GM19372 (cell line): ENCODE measurements around the gene FCN1.

Experiments used
- ATAC-seq: cut with Tn5 transposase; IDR thresholded peaks from one replicate; pipeline ENCODE4 v1.9.1; 2021; ENCODE audit warnings: mild to moderate bottlenecking, low read depth, moderate library complexity; ENCODE audit not compliant: unreplicated experiment

The FCN1 gene

GRCh38 chr9:134895097-134895496 lies 22.6 kb downstream of the FCN1 start:
- ATAC-seq, result no peak

- ATAC-seq, result no peak
Measured at GRCh38 chr9:134894136-134894860, 23.4 kb downstream of the FCN1 start.

- no peak for ATAC-seq
Measured at GRCh38 chr9:134892820-134893420, 24.8 kb downstream of the FCN1 start.

DNA sequence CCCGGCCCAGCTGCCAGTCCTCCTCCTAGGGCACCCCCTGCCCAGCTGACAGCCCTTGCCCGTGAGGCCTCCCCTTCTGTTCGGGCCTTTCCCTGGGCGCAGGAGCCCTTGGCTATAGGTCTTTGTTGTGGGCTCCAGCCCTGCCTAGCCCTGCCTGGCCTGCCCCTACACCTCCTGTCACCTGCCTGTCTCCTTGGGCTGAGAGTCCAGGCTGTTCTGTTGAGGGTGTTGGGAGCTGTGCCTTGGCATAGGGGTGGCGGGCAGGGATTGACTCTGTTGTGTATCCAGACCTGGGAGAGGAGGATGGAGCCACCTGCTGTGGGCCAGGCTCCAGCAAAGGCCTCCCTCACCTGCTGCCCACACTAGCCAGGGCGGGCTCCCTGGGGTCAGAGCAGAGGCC lies 25.5 kb downstream of the FCN1 start:
- ATAC-seq, result no peak

GRCh38 chr9:134891713-134892112 lies 26.0 kb downstream of the FCN1 start:
- no peak for ATAC-seq

DNA sequence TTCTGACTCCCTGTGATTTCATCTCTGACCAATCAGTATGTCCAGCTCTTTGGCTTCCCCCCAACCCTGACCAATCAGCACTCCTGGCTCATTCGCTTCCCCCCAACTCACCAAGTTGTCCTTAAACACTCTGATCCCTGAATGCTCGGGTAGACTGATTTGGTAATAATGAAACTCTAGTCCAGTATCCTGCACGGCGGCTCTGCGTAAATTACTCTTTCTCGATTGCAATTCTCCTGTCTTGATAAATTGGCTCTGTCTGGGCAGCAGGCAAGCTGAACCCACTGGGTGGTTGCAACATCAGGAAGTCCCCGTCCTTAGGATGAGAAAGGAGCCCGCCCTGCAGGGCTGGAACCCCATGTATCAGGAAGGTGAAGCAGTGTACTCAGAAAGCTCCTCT lies 26.7 kb downstream of the FCN1 start:
- no peak for ATAC-seq

GRCh38 chr9:134890155-134890495 lies 27.6 kb downstream of the FCN1 start:
- ATAC-seq, result no peak

GRCh38 chr9:134889386-134890154 lies 28.1 kb downstream of the FCN1 start:
- no peak for ATAC-seq

- no peak for ATAC-seq
Measured at GRCh38 chr9:134888603-134889190, 29.0 kb downstream of the FCN1 start.

GRCh38 chr9:134887686-134888602 lies 29.8 kb downstream of the FCN1 start:
- ATAC-seq, result no peak

DNA sequence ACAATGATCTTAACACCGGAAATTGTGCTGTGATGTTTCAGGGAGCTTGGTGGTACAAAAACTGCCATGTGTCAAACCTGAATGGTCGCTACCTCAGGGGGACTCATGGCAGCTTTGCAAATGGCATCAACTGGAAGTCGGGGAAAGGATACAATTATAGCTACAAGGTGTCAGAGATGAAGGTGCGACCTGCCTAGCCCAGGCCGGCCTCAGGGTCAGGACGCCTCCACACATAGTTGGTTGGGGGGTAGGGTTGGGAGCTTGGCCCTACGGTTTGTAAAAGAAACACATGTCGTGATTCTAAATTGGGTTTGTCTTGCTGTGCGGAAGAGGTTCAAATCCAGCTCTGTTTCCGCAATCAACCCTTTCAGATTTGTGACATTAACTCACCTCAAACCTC lies 30.5 kb downstream of the FCN1 start:
- ATAC-seq, result no peak

- ATAC-seq, result no peak
Measured at GRCh38 chr9:134886413-134886913, 31.2 kb downstream of the FCN1 start.

DNA sequence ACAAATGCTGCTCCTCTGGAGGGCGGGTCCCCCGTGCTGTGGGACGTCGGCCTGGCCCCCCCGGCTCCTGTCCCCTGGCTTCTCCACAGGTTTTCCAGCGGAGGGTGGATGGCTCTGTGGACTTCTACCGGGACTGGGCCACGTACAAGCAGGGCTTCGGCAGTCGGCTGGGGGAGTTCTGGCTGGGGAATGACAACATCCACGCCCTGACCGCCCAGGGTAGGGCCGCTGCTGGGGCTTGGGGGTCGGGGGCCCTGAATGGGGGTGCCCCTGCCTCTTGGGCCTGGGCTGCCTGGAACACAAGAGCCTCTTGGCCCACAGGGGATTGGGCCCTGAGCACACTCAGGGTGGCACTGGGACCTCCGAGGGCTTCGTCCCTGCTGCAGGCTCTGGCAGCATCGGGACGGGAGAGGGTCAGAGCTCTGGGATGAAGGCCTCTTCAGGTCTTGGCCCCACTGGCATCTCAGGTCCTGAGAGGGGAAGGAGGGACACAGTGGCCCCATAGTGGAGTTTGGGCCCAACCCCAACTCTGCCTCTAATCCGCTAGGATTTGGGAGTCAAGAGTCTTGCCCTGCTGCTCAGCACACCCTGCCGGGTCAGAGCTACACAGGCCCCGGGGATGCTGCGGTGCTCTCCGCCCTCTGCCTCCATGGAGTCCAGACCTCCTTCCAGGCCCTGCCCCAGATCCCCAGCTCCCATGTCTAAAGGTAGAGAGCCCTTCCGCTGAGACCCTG lies 31.9 kb downstream of the FCN1 start:
- ATAC-seq, result no peak

- ATAC-seq, result no peak
Measured at GRCh38 chr9:134885001-134885678, 32.6 kb downstream of the FCN1 start.

DNA sequence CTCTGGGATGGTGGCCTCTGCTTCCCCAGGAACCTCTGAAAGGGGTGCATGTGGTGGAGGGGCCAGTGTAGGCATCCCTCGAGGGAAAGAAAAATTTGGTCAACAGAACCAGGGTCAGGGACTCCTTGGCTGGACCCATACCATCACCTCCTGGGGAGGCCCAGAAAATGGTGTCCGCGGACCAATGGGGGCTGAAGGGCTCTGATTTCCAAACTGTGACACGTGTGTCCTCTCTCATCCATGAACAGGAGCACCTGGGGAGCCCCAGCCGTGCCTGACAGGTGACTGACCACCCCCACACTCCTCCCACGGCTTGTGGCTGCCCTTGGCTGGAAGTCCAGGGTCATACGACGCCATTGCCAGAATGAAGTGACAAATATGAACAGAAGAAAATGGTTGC lies 33.2 kb downstream of the FCN1 start:
- ATAC-seq, result no peak

DNA sequence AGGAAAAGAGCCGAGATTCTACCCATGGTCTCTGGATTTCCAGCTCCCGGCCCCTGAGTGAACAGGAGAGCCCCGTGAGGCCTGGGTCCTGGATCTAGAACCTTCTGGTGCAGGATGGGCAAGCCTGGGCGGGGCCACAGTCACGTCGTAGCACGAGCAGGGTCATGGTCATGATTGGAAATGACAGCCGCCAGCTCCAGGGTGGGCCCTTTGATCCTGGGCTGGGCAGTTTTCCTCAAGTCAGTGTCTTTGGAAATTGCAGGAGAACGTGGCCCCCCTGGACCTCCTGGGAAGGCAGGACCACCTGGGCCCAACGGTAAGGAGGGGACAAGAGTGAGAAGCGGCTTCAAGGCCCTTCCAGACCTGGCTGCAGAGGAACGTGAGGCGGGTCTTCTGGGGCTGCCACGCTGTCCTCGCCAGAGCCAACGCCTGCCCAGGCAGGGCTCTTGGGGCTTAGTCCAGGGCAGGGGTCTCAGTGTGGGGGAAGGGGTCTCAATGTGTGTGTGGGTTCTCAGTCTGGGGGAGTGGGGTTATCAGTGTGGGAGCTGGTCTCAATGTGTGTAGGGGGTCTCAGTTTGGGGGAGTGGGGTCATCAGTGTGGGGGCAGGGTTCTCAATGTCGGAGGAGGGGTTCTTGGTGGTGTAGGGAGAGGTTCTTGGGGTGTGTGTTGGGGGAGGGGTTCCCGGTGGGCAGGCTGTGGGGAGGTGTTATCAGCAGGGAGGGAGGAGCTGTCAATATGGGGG lies 34.5 kb downstream of the FCN1 start:
- no peak for ATAC-seq

GRCh38 chr9:134882204-134882785 lies 35.4 kb downstream of the FCN1 start:
- ATAC-seq, result no peak

DNA sequence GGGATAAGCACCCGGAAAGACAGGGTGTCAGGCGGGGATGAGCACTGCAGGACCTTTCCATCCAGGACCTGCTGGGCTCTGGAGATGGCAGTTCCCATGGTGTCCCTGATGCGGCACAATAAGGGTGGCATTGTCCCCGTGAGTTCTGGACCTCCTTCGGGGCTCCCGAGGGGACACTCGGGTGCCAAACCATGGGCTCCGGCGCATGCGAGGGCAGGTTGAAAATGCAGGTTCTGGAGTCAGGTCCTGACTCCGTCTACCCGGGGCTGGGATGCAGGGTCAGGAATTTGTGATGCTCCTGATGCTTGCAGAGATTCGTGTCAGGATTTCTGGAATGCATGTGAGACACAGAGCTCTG lies 36.4 kb downstream of the FCN1 start:
- no peak for ATAC-seq
